Peyer's patch (tissue), 4 donors: ENCODE data around the gene CC2D2A. TPM values are rescaled to one million over a fixed set of nuclear protein-coding genes. Genes with fewer than 3 reads are reported as not detected.

Source experiments
- DNase-seq, 3 donors: peaks; one replicate each; pipeline ENCODE4 v3.0.0-alpha.2; 2017 to 2019
- H3K27ac ChIP-seq, 4 donors: fragments of 200-600 bp; sonication (generic); one replicate each; pipeline ENCODE4 v1.5.1; 2016 to 2019
- H3K27me3 ChIP-seq, 2 donors: fragments of 200-600 bp; sonication (generic); one replicate each; pipeline ENCODE4 v1.5.1; 2019
- H3K36me3 ChIP-seq, 3 donors: fragments of 200-600 bp; sonication (generic); one replicate each; pipeline ENCODE4 v1.5.1; 2016 to 2019
- H3K4me1 ChIP-seq, 4 donors: fragments of 200-600 bp; sonication (generic); one replicate each; pipeline ENCODE4 v1.5.1; 2016 to 2019
- H3K4me3 ChIP-seq, 4 donors: fragments of 200-600 bp; sonication (generic); 1 replicate in 3 of 4; 2 replicates in 1 of 4; pipeline ENCODE4 v1.5.1; 2016 to 2019; ENCODE audit warnings: mild to moderate bottlenecking in 1 of 4
- H3K9me3 ChIP-seq, 4 donors: fragments of 200-600 bp; sonication (generic); one replicate each; pipeline ENCODE4 v1.5.1; 2016 to 2019; ENCODE audit warnings: mild to moderate bottlenecking in 1 of 4
- CTCF ChIP-seq, 6 experiments: fragments of 450-650 bp in 4 of 6; fragments of 200-600 bp in 2 of 6; sonication (generic) in 1 of 6; IDR thresholded peaks; one replicate each; pipeline ENCODE4 v1.5.1; 2017 to 2019; ENCODE audit warnings: antibody characterized with exemption in 6 of 6, mild to moderate bottlenecking in 3 of 6, moderate library complexity in 1 of 6
- POLR2A ChIP-seq, 2 donors: fragments of 450-650 bp; IDR thresholded peaks; one replicate each; pipeline ENCODE4 v1.5.1; 2017; ENCODE audit warnings: antibody characterized with exemption in 2 of 2, mild to moderate bottlenecking in 2 of 2, moderate library complexity in 2 of 2
- total RNA-seq, 4 donors: library from RNA; depleted of rRNA; stranded (reverse); fragments of >200 nt; gene quantifications; one replicate each; pipeline ENCODE4 v1.1.0, GENCODE V29; 2016

The CC2D2A gene
- 10 to 100 TPM in 1 of 4 donors, 1 to 10 TPM in 3; 7.3 to 45.4 (median 8.9) TPM for total RNA-seq

GRCh38 chr4:15469402-15470127 is at the start of gene CC2D2A:
Gene CC2D2A, plus strand, starts transcription at chr4:15469882. Its CDS starts 6,051 bp downstream, at chr4:15475933.
- H3K4me3 ChIP-seq: peak within 1 kb of the TSS; percentile 13 to 62 (median 44)
- peaks cover 0 to 9% (median 0%) of the 10 kb centered on the region in 4 donors for H3K4me1 ChIP-seq
- TF ChIP-seq CTCF (IDR thresholded peaks at IDR 0.05): no peak
- no peak for TF ChIP-seq POLR2A (IDR thresholded peaks at IDR 0.05)
- no peaks in the 10 kb centered on the region for H3K36me3 ChIP-seq
- H3K27ac ChIP-seq: peak within 1 kb of the TSS in 2 of 4 donors; percentile 21 to 31
- DNase-seq: no peak
- no peaks in the 10 kb centered on the region for H3K27me3 ChIP-seq
- H3K9me3 ChIP-seq: no peaks in the 10 kb centered on the region

GRCh38 chr4:15420642-15421041 is 49.0 kb upstream of the CC2D2A start:
- TF ChIP-seq CTCF (IDR thresholded peaks at IDR 0.05): no peak
- no peak for TF ChIP-seq POLR2A (IDR thresholded peaks at IDR 0.05)
- H3K9me3 ChIP-seq: no peaks in the 10 kb centered on the region
- no peaks in the 10 kb centered on the region for H3K27me3 ChIP-seq
- no peak overlapping the region for H3K4me3 ChIP-seq
- H3K36me3 ChIP-seq: no peaks in the 10 kb centered on the region
- no peaks in the 10 kb centered on the region for H3K4me1 ChIP-seq
- DNase-seq: no peak
- H3K27ac ChIP-seq: no peak overlapping the region

GRCh38 chr4:15423285-15423711 is 46.4 kb upstream of the CC2D2A start:
- Histone ChIP-seq H3K4me3 (no peak overlapping the region), H3K27me3 (no peaks in the 10 kb centered on the region), H3K9me3 (no peaks in the 10 kb centered on the region), H3K27ac (no peak overlapping the region), H3K4me1 (no peaks in the 10 kb centered on the region), H3K36me3 (no peaks in the 10 kb centered on the region)
- no peak for DNase-seq
- TF ChIP-seq CTCF (IDR thresholded peaks at IDR 0.05): no peak
- no peak for TF ChIP-seq POLR2A (IDR thresholded peaks at IDR 0.05)

- Histone ChIP-seq H3K4me3 (no peak overlapping the region), H3K27me3 (no peaks in the 10 kb centered on the region), H3K4me1 (no peaks in the 10 kb centered on the region), H3K27ac (no peak overlapping the region), H3K36me3 (no peaks in the 10 kb centered on the region), H3K9me3 (no peaks in the 10 kb centered on the region)
- no peak for TF ChIP-seq POLR2A (IDR thresholded peaks at IDR 0.05)
- no peak for TF ChIP-seq CTCF (IDR thresholded peaks at IDR 0.05)
- no peak for DNase-seq
Measured at GRCh38 chr4:15425520-15425919, 44.2 kb upstream of the CC2D2A start.

GRCh38 chr4:15427161-15427560 is 42.5 kb upstream of the CC2D2A start:
- no peak for DNase-seq
- H3K9me3 ChIP-seq: no peaks in the 10 kb centered on the region
- H3K27me3 ChIP-seq: no peaks in the 10 kb centered on the region
- peak overlapping the region in 1 of 4 donors; percentile 72 for H3K27ac ChIP-seq
- H3K4me1 ChIP-seq: no peaks in the 10 kb centered on the region
- H3K4me3 ChIP-seq: no peak overlapping the region
- TF ChIP-seq CTCF (IDR thresholded peaks at IDR 0.05) (no peak), POLR2A (IDR thresholded peaks at IDR 0.05) (no peak)
- no peaks in the 10 kb centered on the region for H3K36me3 ChIP-seq
